HG03039 (cell line): ENCODE data around the gene RPL39.
"Not testable (repeated sequence)": the region's sequence is repeated elsewhere in the genome, so short reads cannot be mapped to it uniquely, and the experiment has no call there.

ENCODE experiments used
- ATAC-seq: cut with Tn5 transposase; IDR thresholded peaks from one replicate; pipeline ENCODE4 v1.9.1; 2021; ENCODE audit warnings: mild to moderate bottlenecking, moderate library complexity; ENCODE audit not compliant: unreplicated experiment

Gene RPL39

DNA sequence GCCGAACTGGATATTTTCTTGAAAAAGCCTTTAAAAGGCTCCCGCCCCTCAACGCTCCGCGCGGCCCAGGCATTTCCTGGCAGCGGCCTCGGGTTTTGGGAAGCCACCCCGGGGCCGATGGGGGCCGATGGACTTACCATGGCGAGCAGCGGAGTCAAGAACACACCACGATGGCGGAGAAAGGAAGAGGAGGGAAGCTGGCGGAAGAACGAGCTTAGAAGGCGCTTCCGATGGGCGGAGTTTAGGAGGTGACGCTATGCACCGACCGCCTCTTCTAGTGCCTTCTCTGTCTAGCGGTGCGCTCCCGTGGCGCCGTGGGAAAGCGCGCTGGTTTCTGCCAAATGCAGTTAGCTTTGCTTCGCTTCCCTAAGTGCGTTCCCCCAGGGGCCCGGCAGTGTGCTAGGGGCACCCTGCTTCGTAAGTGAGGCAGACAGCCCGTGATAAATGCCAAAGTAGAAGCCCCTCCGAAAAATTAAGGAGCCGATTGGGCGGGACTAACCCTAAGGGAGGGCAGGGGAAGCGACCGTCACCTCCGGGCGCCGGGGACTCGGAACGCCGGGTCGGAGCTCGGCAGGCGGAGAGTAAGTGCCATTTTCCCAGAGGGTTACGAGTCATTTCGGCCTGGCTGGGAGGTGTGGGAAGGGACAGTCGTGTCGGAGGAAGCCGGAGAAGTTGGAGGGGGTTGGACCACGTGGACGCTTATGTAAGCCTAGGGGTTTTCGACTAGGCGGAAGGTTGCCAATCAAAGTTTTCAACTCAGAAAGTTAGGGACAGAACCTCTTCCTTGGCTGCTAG, at the start of gene RPL39:
Gene RPL39, minus strand, starts transcription at position 194 of the 795 bp plus-strand sequence. Its CDS starts 54 bp downstream, at position 140.
- peak; percentile 84 for ATAC-seq

DNA sequence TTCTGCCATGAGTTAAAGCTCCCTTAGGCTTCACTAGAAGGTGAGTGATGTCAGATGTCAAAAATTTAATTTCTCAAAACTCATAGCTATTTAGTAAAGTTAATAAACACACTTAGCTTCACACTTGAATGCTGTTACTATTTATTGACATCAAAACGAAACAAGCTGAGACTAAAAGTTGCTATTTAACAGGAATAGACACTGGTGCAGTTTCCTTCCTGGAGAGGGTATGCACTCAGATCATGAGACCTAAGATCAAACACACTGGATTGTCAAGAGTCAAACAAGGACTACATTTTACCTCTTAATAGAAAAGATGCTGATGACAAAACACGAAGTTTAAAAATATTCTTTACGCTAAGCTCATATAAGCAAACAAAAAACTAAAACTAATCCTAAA, 42.5 kb upstream of the RPL39 start:
- no peak for ATAC-seq

- ATAC-seq: no peak
These were observed 37.0 kb upstream of the RPL39 start for GRCh38 chrX:119828446-119828845.

DNA sequence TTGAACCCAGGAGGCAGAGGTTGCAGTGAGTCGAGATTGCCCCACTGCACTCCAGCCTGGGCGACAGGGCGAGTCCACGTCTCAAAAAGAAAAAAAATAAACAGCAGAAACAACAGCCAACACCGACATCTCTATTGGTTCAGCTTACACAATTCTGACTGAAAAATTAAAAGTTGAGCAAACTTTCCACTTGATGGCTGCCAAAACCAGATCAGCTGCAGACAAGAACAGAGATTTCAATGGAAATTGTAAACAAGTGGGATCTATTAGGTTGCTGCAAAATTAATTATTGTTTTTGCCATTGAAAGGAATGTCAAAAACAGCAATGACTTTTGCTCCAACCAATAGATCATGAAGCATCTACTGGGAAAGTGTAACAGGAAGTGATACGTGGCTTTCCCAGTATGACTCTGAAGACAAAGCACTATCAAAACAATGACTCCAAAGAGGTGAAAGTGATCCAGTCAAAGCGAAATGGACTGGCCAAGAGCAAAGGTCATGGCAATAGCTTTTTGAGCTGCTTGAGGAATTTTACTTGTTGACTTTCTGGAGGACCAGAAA, 35.0 kb upstream of the RPL39 start:
- no peak for ATAC-seq

- ATAC-seq: not testable (repeated sequence)
These were observed 32.8 kb upstream of the RPL39 start for GRCh38 chrX:119824221-119824620.

GRCh38 chrX:119821703-119822102, 30.3 kb upstream of the RPL39 start:
- ATAC-seq: peak; percentile 78

DNA sequence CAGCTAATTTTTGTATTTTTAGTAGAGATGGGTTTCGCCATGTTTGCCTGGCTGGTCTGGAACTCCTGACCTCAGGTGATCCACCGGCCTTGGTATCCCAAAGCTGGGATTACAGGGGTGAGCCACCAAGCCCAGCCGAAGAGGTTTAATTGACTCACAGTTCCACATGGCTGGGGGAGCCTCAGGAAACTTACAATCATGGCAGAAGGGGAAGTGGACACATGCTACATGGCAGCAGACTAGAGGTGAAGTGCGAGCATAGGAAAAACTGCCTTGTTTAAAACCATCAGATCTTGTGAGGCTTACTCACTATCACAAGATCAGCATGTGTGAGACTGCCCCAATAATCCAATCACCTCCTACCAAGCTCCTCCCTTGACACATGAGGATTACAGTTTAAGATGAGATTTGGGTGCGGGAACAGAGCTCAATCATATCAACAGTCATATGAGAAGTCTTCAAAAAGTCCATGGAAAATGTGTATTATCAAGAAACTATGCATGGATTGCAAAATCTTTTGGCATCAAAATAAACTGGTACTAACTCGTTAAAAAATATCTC, 25.8 kb upstream of the RPL39 start:
- ATAC-seq: no peak

- ATAC-seq: no peak
These were observed 24.9 kb upstream of the RPL39 start for GRCh38 chrX:119816300-119816699.

DNA sequence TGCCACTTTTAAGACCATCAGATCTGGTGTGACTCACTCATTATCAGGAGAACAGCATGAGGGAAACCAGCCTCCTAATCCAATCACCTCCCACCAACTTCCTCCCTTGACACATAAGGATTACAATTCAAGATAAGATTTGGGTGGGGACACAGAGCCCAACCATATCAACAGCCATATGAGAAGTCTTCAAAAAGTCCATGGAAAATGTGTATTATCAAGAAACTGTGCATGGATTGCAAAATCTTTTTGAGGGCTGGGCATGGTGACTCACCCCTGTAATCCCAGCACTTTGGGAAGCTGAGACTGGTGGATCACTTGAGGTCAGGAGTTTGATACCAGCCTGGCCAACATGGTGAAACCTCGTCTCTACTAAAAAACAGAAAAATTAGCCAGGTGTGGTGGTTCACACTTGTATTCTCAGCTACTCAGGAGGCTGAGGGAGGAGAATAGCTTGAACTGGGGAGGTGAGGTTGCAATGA, 17.8 kb upstream of the RPL39 start:
- no peak for ATAC-seq

- ATAC-seq: not testable (repeated sequence)
These were observed 17.0 kb upstream of the RPL39 start for GRCh38 chrX:119808461-119808860.

DNA sequence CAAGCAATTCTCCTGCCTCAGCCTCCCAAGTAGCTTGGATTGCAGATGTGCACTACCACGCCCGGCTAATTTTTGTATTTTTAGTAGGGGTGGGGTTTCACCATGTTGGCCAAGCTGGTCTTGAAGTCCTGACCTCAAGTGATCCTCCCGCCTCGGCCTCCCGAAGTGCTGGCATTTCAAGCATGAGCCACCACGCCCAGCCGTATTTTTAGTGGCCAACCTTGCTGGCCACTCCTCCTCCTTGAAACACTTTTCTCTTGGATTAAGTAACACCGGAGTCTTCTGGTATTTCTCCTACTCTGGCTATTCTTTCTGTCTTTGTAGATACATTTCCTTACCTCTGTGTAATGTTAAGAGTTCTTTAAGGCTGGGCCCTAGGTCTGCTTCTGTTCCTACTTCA, 11.1 kb upstream of the RPL39 start:
- ATAC-seq: no peak

GRCh38 chrX:119801253-119802221, 10.1 kb upstream of the RPL39 start:
- no peak for ATAC-seq

GRCh38 chrX:119790977-119791436, 423 bp downstream of the RPL39 start:
- peak; percentile 20 for ATAC-seq

- ATAC-seq: no peak
These were observed 6.5 kb downstream of the RPL39 start for GRCh38 chrX:119784747-119785446.

GRCh38 chrX:119783026-119783425, 8.4 kb downstream of the RPL39 start:
- no peak for ATAC-seq

DNA sequence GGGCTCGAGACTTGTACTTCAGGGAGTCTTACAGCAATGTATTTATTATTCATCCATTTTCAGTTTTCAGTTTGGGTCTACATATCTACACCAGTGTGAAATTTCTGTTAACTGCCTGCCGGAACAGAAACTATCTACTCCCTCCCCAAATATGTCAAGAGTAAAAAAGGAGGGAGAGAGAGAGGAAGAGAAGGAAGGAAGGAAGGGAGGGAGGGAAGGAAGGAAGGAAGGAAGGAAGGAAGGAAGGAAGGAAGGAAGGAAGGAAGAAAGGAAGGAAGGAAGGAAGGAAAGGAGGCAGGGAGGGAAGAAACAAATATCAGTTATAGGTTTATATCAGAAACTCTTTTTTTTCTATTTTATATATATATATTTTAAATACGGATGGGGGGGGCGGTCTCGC, 12.6 kb downstream of the RPL39 start:
- ATAC-seq: no peak

GRCh38 chrX:119775517-119776238, 15.8 kb downstream of the RPL39 start:
- ATAC-seq: no peak

DNA sequence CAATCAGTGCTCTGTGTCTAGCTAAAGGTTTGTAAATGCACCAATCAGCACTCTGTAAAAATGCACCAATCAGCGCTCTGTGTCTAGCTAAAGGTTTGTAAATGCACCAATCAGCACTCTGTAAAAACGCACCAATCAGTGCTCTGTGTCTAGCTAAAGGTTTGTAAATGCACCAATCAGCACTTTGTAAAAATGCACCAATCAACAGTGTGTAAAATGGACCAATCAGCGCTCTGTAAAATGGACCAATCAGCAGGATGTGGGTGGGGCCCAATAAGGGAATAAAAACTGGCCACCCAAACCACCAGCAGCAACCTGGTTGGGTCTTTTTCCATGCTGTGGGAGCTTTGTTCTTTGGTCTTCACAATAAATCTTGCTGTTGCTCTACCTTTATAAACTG, 22.0 kb downstream of the RPL39 start:
- not testable (repeated sequence) for ATAC-seq

- ATAC-seq: not testable (repeated sequence)
These were observed 23.0 kb downstream of the RPL39 start for GRCh38 chrX:119768436-119768835.
